GM18858 (cell line): ENCODE measurements around the gene NOX4.
"Not testable (repeated sequence)": the region's sequence is repeated elsewhere in the genome, so short reads cannot be mapped to it uniquely, and the experiment has no call there.

Experiments
- ATAC-seq: cut with Tn5 transposase; IDR thresholded peaks from one replicate; pipeline ENCODE4 v1.9.1; 2021; ENCODE audit not compliant: unreplicated experiment

NOX4 gene

DNA sequence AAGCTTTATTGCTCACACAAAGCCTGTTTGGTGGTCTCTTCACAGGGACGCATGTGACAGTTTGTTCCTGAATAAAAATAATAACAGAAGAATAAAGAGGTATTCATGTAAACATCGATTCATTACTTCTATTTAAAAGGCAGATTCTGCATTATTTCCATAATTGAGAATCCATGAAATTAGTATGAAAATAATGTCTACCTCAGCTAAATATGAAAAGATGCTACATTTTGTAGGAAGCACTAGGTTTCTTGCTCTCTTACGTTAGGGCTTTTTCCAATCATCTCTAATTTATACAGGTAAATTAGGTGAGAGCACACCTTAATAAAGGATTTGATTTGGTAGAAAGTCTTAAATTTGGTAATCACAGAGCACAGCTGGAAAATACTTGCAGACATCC lies 103.7 kb downstream of the NOX4 start:
- ATAC-seq: not testable (repeated sequence)

- ATAC-seq: not testable (repeated sequence)
Measured at GRCh38 chr11:89382986-89383385, 108.2 kb downstream of the NOX4 start.

- ATAC-seq: no peak
Measured at GRCh38 chr11:89381094-89381493, 110.1 kb downstream of the NOX4 start.

- not testable (repeated sequence) for ATAC-seq
Measured at GRCh38 chr11:89379976-89380771, 111.0 kb downstream of the NOX4 start.

GRCh38 chr11:89378986-89379385 lies 112.2 kb downstream of the NOX4 start:
- ATAC-seq: not testable (repeated sequence)

- not testable (repeated sequence) for ATAC-seq
Measured at GRCh38 chr11:89369356-89369755, 121.8 kb downstream of the NOX4 start.

DNA sequence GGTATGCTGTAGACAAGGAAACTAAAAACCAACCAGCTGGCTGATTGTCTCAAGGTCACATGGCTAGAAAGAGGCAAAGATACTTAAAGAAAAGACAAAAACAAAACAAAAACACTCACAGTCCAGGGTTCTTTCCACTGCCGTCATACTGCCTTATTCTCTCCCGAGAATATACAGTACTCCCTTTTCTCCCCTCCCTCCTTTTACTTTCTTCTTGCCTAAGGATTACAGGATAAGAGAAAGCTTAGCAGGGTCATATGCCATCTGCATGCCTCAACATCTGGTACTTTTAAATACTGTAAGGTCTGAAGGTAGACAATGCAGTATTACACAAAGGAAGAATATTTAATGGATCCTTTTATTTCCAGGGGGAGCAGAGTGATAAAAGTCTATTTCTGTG lies 126.3 kb downstream of the NOX4 start:
- ATAC-seq: not testable (repeated sequence)

DNA sequence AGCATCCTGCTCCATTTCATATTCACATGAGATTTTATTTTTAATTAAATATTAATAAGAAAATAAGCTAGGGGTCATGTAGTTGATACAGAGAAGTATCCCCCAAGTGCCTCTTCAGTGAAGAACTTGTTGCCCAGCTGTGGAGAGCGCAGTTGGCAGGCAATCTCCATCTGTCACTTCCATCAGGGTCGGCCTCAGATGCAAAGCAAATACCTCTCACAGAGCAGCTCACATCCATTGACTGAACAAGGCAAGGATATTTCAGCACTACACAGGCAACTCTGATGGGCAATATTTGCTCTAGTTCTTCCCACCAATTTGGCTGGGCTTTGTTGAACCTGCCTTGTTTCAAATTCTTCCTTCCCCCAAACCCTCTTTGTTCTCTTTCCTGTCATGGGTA lies 129.4 kb downstream of the NOX4 start:
- no peak for ATAC-seq

GRCh38 chr11:89359208-89359607 lies 132.0 kb downstream of the NOX4 start:
- ATAC-seq: not testable (repeated sequence)

- no peak for ATAC-seq
Measured at GRCh38 chr11:89358761-89359160, 132.4 kb downstream of the NOX4 start.

DNA sequence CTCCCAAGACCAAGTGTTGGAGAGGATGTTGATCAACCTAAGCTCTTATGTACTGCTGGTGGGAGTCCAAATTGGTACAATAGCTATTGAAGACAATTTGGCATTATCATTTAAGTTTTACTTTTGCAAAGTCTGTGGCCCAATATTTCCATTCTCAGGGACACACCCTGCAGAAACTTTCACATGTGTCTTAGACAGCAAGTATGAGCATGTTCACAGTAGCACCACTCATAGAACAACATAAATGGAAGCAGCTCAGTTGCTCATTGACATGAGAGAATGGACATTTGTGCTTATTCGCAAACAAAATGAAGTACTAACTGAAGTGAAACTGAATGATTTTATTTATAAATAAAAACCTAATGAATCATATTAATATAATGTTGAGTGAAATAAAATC lies 135.5 kb downstream of the NOX4 start:
- no peak for ATAC-seq

- ATAC-seq: not testable (repeated sequence)
Measured at GRCh38 chr11:89354513-89354912, 136.7 kb downstream of the NOX4 start.

- no peak for ATAC-seq
Measured at GRCh38 chr11:89347071-89347470, 144.1 kb downstream of the NOX4 start.

DNA sequence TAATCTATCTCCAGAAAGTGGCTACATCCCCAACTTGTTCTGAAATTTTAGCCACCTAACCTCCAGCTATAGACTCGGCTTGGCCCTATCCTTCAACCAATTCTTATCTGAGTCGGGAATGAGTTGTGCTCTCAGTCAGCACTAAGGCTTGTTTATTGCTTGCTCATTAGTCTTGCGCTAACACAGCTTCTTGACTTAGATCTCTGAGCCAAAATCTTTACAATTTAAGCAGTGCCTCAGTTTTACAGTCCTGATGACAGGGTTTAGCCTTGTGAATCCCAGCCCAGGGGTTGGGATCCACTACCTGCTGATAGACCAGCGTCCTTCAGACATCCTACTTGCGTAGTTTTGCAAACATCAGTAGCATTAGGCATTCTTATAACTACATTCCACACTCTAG lies 144.6 kb downstream of the NOX4 start:
- no peak for ATAC-seq

DNA sequence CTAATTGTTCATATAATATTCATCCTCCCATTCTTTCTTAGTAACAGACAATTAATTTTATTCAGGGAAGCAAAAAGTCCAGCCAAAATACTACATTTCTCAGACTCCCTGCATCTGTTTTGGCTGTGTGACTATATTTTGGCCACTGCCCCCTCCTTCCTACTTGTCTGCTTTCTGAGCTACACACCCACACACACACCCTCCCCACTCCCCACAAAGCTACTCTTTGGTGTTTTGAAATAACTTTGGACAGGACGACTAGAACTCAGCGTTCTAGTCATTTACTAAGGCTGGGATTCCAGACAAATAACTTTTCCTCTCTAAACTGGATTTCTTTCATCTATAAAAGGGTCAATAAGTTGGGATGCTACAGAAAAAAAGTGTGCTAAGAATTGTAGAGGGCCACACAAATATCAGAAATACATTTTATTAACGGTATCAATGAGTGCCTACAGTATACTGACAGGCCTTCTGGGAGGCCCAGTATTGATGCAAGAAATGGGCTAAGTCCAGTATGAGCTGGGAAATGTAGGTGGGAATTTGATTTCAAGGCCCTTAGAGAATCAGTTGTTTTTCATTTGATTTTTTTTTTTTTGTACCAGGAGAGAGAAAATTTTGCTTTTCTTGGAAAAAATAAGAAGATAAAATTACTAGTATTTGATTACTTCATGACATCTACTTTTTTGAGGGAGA lies 148.1 kb downstream of the NOX4 start:
- not testable (repeated sequence) for ATAC-seq

- not testable (repeated sequence) for ATAC-seq
Measured at GRCh38 chr11:89340450-89340849, 150.7 kb downstream of the NOX4 start.

GRCh38 chr11:89338073-89338472 lies 153.1 kb downstream of the NOX4 start:
- ATAC-seq: not testable (repeated sequence)

DNA sequence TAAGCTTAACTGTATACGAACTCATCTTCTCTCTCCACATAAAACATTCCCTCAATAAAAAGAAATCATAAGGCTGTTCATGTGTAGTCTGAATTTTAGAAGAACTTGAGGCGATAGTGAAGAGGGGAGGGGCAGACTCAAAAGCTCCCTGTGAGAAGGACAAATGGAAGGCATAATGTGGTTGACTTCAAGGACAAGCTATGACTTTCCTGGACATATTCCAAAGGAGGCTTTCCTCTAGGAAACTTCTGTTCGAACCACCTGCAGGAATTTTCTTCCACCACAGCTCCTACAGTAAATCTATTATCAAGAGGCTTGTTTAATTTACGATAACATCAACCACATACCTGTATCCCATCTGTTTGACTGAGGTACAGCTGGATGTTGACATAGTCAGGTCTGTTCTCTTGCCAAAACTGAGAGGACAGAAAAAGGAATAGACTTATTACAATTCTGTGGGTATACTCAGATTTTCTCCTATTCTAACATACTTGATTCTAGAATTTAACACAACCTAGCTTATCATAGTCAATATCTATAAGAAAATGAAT lies 154.0 kb downstream of the NOX4 start:
- not testable (repeated sequence) for ATAC-seq

GRCh38 chr11:89333704-89334103 lies 157.5 kb downstream of the NOX4 start:
- ATAC-seq: not testable (repeated sequence)

- ATAC-seq: not testable (repeated sequence)
Measured at GRCh38 chr11:89331940-89332339, 159.2 kb downstream of the NOX4 start.

- no peak for ATAC-seq
Measured at GRCh38 chr11:89327885-89328284, 163.3 kb downstream of the NOX4 start.

- ATAC-seq: no peak
Measured at GRCh38 chr11:89321401-89321800, 169.8 kb downstream of the NOX4 start.
